MCF 10A (cell line): Measurements from ENCODE around the gene GPR176. TPM values are rescaled to one million over a fixed set of nuclear protein-coding genes. Genes with fewer than 3 reads are reported as not detected.

Experiments
- BruUV-seq: library from RNA; stranded (reverse); fragments of 400-500 nt; replicated peaks from 2 replicates; lab custom pipeline; 2021; lab: Mats Ljungman, UMichigan
- CTCF ChIA-PET: fragments of 300-600 bp; sonication (Branson Sonifier 250); formaldehyde crosslinking; extraction: SDS; loops from one replicate; lab custom pipeline; 2021; ENCODE audit warnings: antibody characterized with exemption, inconsistent platforms; lab: Yijun Ruan, JAX
- POLR2A ChIA-PET: fragments of 300-600, 350-650 bp; sonication (Branson Sonifier 250); formaldehyde crosslinking; extraction: SDS; loops from one replicate; lab custom pipeline; 2020; ENCODE audit warnings: antibody characterized with exemption, inconsistent platforms; lab: Yijun Ruan, JAX
- DNase-seq: peaks from one replicate; pipeline ENCODE4 v3.0.0-alpha.2; 2018; ENCODE audit not compliant: unreplicated experiment
- H3K27ac Mint-ChIP-seq: one replicate; pipeline ENCODE4 v1.8.0; 2022; ENCODE audit warnings: mild to moderate bottlenecking, low read depth, mixed read lengths; ENCODE audit not compliant: unreplicated experiment
- H3K27me3 Mint-ChIP-seq: one replicate; pipeline ENCODE4 v1.8.0; 2022; ENCODE audit warnings: mixed read lengths; ENCODE audit not compliant: insufficient read depth, unreplicated experiment
- H3K36me3 Mint-ChIP-seq: one replicate; pipeline ENCODE4 v1.8.0; 2022; ENCODE audit warnings: mild to moderate bottlenecking, moderate library complexity, mixed read lengths; ENCODE audit not compliant: insufficient read depth, unreplicated experiment
- H3K4me1 Mint-ChIP-seq: one replicate; pipeline ENCODE4 v1.8.0; 2022; ENCODE audit warnings: mixed read lengths; ENCODE audit not compliant: insufficient read depth, unreplicated experiment
- H3K4me3 Mint-ChIP-seq: one replicate; pipeline ENCODE4 v1.8.0; 2022; ENCODE audit warnings: mild to moderate bottlenecking, moderate library complexity, mixed read lengths; ENCODE audit not compliant: unreplicated experiment
- H3K9me3 Mint-ChIP-seq: one replicate; pipeline ENCODE4 v1.8.0; 2022; ENCODE audit warnings: mixed read lengths; ENCODE audit not compliant: unreplicated experiment
- CTCF ChIP-seq: fragments of 200-600 bp; IDR thresholded peaks from one replicate; pipeline ENCODE4 v1.8.0; 2022; ENCODE audit warnings: antibody characterized with exemption, mild to moderate bottlenecking; ENCODE audit not compliant: unreplicated experiment
- intact Hi-C: fragments of 100-400 bp; cut with micrococcal nuclease; formaldehyde crosslinking; loops from 2 replicates; pipeline ENCODE4 v1.14.1; 2022
- total RNA-seq: library from RNA; stranded (reverse); gene quantifications from 2 replicates; pipeline ENCODE4 v1.2.3, GENCODE V29; 2022

GPR176 gene
- total RNA-seq, 1 experiment from 2014 or later, result 1.8 TPM

GRCh38 chr15:39885099-39885777 is 34.8 kb downstream of the GPR176 start:
- H3K27ac Mint-ChIP-seq, result peak overlapping the region; percentile 27

GRCh38 chr15:39884351-39884750 is 35.7 kb downstream of the GPR176 start:
- no peak for TF ChIP-seq CTCF
- no peak for DNase-seq
- Mint-ChIP-seq H3K4me1 (peaks cover 16% of the 10 kb centered on the region), H3K4me3 (no peak overlapping the region), H3K36me3 (no peaks in the 10 kb centered on the region), H3K27ac (peak overlapping the region; percentile 27), H3K27me3 (no peaks in the 10 kb centered on the region), H3K9me3 (no peaks in the 10 kb centered on the region)
- CTCF ChIA-PET, result interaction anchor here (0.5 to 1.3 kb wide), 7 partner anchors 11 to 390 kb away, joined by 3 to 4 read pairs (median 3); no protein-coding TSS in a partner anchor
- POLR2A ChIA-PET, result interaction anchor here (0.7 to 1.9 kb wide), 7 partner anchors 32 to 100 kb away, joined by 3 to 6 read pairs (median 4); no protein-coding TSS in a partner anchor
- BruUV-seq, result no TSS peak
- intact Hi-C loops, result loop anchor here (10.0 kb wide), 1 partner anchor 120 kb away; no protein-coding TSS in a partner anchor

More at GRCh38 chr15:39885099-39885777, 34.8 kb downstream of the GPR176 start:
- H3K9me3 Mint-ChIP-seq, result no peaks in the 10 kb centered on the region
- peak; percentile 43 for DNase-seq
- H3K4me3 Mint-ChIP-seq, result no peak overlapping the region
- no TSS peak for BruUV-seq
- TF ChIP-seq CTCF, result no peak
- no peaks in the 10 kb centered on the region for H3K27me3 Mint-ChIP-seq
- no peaks in the 10 kb centered on the region for H3K36me3 Mint-ChIP-seq
- ChIA-PET CTCF (interaction anchor here (0.9 to 1.3 kb wide), 2 partner anchors 32 to 100 kb away, joined by 4 read pairs; no protein-coding TSS in a partner anchor), POLR2A (interaction anchor here (1.1 to 1.9 kb wide), 5 partner anchors 50 to 101 kb away, joined by 3 to 6 read pairs (median 4); no protein-coding TSS in a partner anchor)
- H3K4me1 Mint-ChIP-seq, result peaks cover 16% of the 10 kb centered on the region
- intact Hi-C loops, result loop anchor here (5.0 to 10.0 kb wide), 2 partner anchors 120 to 152 kb away; partner anchors contain the start of gene SRP14

- no peak for DNase-seq
- intact Hi-C loops, result loop anchor here (10.0 kb wide), 1 partner anchor 122 kb away; no protein-coding TSS in a partner anchor
- Mint-ChIP-seq H3K27ac (no peak overlapping the region), H3K4me1 (peaks cover 9% of the 10 kb centered on the region), H3K27me3 (no peaks in the 10 kb centered on the region), H3K4me3 (no peak overlapping the region), H3K9me3 (peaks cover 2% of the 10 kb centered on the region), H3K36me3 (no peaks in the 10 kb centered on the region)
- TF ChIP-seq CTCF, result no peak
- ChIA-PET POLR2A (interaction anchor here (0.5 to 1.1 kb wide), 4 partner anchors 10 to 100 kb away, joined by 3 to 4 read pairs (median 4); partner anchors contain the start of gene EIF2AK4), CTCF (interaction anchor here (1.0 to 1.4 kb wide), 3 partner anchors 52 to 163 kb away, joined by 3 to 5 read pairs (median 3); no protein-coding TSS in a partner anchor)
- no TSS peak for BruUV-seq
Measured at GRCh38 chr15:39882602-39883001, 37.5 kb downstream of the GPR176 start.

- BruUV-seq, result no TSS peak
- POLR2A ChIA-PET, result interaction anchor here (0.6 kb wide), 1 partner anchor 52 kb away, joined by 3 read pairs; the partner anchor contains the start of gene EIF2AK4
- Mint-ChIP-seq H3K4me3 (no peak overlapping the region), H3K36me3 (no peaks in the 10 kb centered on the region), H3K9me3 (peaks cover 6% of the 10 kb centered on the region), H3K27me3 (no peaks in the 10 kb centered on the region), H3K4me1 (peaks cover 9% of the 10 kb centered on the region), H3K27ac (no peak overlapping the region)
- CTCF ChIA-PET, result interaction anchor here (1.4 kb wide), 1 partner anchor 164 kb away, joined by 5 read pairs; no protein-coding TSS in a partner anchor
- no peak for DNase-seq
- intact Hi-C loops, result loop anchor here (10.0 kb wide), 1 partner anchor 123 kb away; no protein-coding TSS in a partner anchor
- no peak for TF ChIP-seq CTCF
Measured at GRCh38 chr15:39881790-39882189, 38.3 kb downstream of the GPR176 start.
